Liver (tissue), 9 donors: ENCODE results near the gene DCTN1. TPM values are rescaled to one million over a fixed set of nuclear protein-coding genes. Genes with fewer than 3 reads are reported as not detected.

Experiments
- DNase-seq: peaks from one replicate; pipeline ENCODE4 v3.0.0-alpha.2; 2017; ENCODE audit warnings: low spot score
- H3K27ac ChIP-seq, 2 donors: one replicate each; pipeline ENCODE4 v1.7.0; 2013; ENCODE audit warnings: inconsistent platforms in 2 of 2, low read length in 2 of 2, control low read depth in 1 of 2, low read depth in 1 of 2, mild to moderate bottlenecking in 1 of 2
- H3K27me3 ChIP-seq, 4 donors: one replicate each; pipeline versions ENCODE4 v1.6.1 to v1.7.0; 2013; ENCODE audit warnings: low read length in 3 of 4, inconsistent platforms in 1 of 4, mild to moderate bottlenecking in 1 of 4, moderate library complexity in 1 of 4; ENCODE audit not compliant: control insufficient read depth in 4 of 4, insufficient read depth in 4 of 4
- H3K36me3 ChIP-seq, 4 donors: one replicate each; pipeline versions ENCODE4 v1.6.1 to v1.7.0; 2013; ENCODE audit warnings: low read length in 3 of 4, mild to moderate bottlenecking in 3 of 4, low read depth in 1 of 4, moderate library complexity in 1 of 4; ENCODE audit not compliant: control insufficient read depth in 4 of 4, insufficient read depth in 3 of 4
- H3K4me1 ChIP-seq, 4 donors: one replicate each; pipeline versions ENCODE4 v1.6.1 to v1.7.0; 2013; ENCODE audit warnings: low read length in 3 of 4, mild to moderate bottlenecking in 3 of 4, moderate library complexity in 1 of 4; ENCODE audit not compliant: control insufficient read depth in 4 of 4, insufficient read depth in 4 of 4
- H3K4me3 ChIP-seq, 3 donors: one replicate each; pipeline versions ENCODE4 v1.6.1 to v1.7.0; 2013; ENCODE audit warnings: low read length in 3 of 3, control low read depth in 1 of 3, low read depth in 1 of 3, mild to moderate bottlenecking in 1 of 3
- H3K9ac ChIP-seq, 2 donors: one replicate each; pipeline ENCODE4 v1.7.0; 2013; ENCODE audit warnings: low read length in 2 of 2, mild to moderate bottlenecking in 2 of 2, moderate library complexity in 2 of 2, control low read depth in 1 of 2, low read depth in 1 of 2
- H3K9me3 ChIP-seq, 4 donors: one replicate each; pipeline versions ENCODE4 v1.6.1 to v1.7.0; 2013; ENCODE audit warnings: low read length in 3 of 4; ENCODE audit not compliant: control insufficient read depth in 4 of 4
- EGR1 ChIP-seq, 2 donors: IDR thresholded peaks; 2 replicates each; pipeline ENCODE4 v1.6.1; 2016 to 2018; ENCODE audit warnings: antibody characterized with exemption in 2 of 2, low read depth in 2 of 2
- FOXA1 ChIP-seq: IDR thresholded peaks from 2 replicates; pipeline ENCODE4 v1.6.1; 2016; ENCODE audit warnings: antibody characterized with exemption
- FOXA2 ChIP-seq: IDR thresholded peaks from 2 replicates; pipeline ENCODE4 v1.6.1; 2016; ENCODE audit warnings: antibody characterized with exemption
- HNF4A ChIP-seq, 2 donors: conservative IDR thresholded peaks; 2 replicates each; pipeline ENCODE4 v1.6.1; 2016; ENCODE audit warnings: antibody characterized with exemption in 2 of 2, mild to moderate bottlenecking in 2 of 2
- JUND ChIP-seq, 2 donors: IDR thresholded peaks; 2 replicates each; pipeline ENCODE4 v1.6.1; 2016; ENCODE audit warnings: antibody characterized with exemption in 2 of 2
- NR2F2 ChIP-seq: IDR thresholded peaks from 2 replicates; pipeline ENCODE4 v1.6.1; 2016; ENCODE audit warnings: antibody characterized with exemption
- RXRA ChIP-seq, 2 donors: IDR thresholded peaks; 2 replicates each; pipeline ENCODE4 v1.6.1; 2017 to 2018; ENCODE audit warnings: antibody characterized with exemption in 2 of 2, mild to moderate bottlenecking in 1 of 2
- SP1 ChIP-seq: IDR thresholded peaks from 2 replicates; pipeline ENCODE4 v1.6.1; 2018; ENCODE audit warnings: antibody characterized with exemption, mild to moderate bottlenecking
- YY1 ChIP-seq: IDR thresholded peaks from 2 replicates; pipeline ENCODE4 v1.6.1; 2016; ENCODE audit warnings: antibody characterized with exemption, mild to moderate bottlenecking
- WGBS: extraction: QIAGEN DNeasy Blood & Tissue Kit; methylation state at CpG from one replicate; pipeline ENCODE4 v1.1.7; 2013; 5-methylcytosine and 5-hydroxymethylcytosine counted together
- polyA plus RNA-seq, 2 donors: library from polyadenylated mRNA; stranded (reverse) in 1 of 2; unstranded in 1 of 2; fragments of 200-250 nt in 1 of 2; fragments of >200 nt in 1 of 2; fragmentation: Nextera tagmentation in 1 of 2; extraction: Ambion mirVana in 1 of 2; gene quantifications; one replicate each; pipeline versions ENCODE4 v1.2.1 to v1.2.3, GENCODE V29; 2013 to 2015
- total RNA-seq, 2 donors: library from RNA; depleted of rRNA; stranded (reverse); fragments of >200 nt; gene quantifications; one replicate each; pipeline ENCODE4 v1.2.3, GENCODE V29; 2014
- TF ChIP-seq, protein P1 (sequence below): IDR thresholded peaks from 2 replicates; pipeline ENCODE4 v1.6.1; 2016; ENCODE audit warnings: antibody characterized with exemption
- TF ChIP-seq, protein P2 (sequence below): IDR thresholded peaks from 2 replicates; pipeline ENCODE4 v1.6.1; 2016; ENCODE audit warnings: antibody characterized with exemption, mild to moderate bottlenecking
- donor health status: healthy.
- donor health status: healthy.
- donor health status: healthy.
- donor health status: healthy.
- donor health status: healthy.

DCTN1 gene
- total and polyA plus RNA-seq, 4 donors = 29.7 to 40.9 (median 33.5) TPM

DNA sequence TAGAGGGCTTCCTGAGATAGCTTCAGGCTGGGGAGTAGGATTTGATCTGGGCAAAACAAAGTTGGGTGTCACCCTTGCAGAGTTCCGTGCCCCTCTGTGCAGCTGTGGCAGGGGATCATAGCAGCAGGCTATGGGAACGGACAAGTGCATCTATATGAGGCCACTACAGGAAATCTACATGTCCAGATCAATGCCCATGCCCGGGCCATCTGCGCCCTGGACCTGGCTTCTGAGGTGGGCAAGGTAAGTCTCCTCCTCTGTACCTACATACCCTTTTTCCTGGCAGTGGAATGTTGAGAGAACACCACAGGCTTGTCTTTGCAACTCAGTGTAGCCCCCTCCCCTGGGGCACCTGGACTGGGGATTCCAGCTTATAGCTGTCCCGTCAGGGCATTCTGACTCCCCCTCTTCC, 44.9 kb upstream of the DCTN1 start:
- H3K27ac ChIP-seq = no peak overlapping the region
- 92% methylated on average over 5 of the region's 5 CpGs for WGBS
- H3K4me1 ChIP-seq = peaks cover 6 to 28% (median 21%) of the 10 kb centered on the region in 4 donors
- no peak overlapping the region for H3K9ac ChIP-seq
- no peak overlapping the region for H3K4me3 ChIP-seq
- H3K27me3 ChIP-seq = no peaks in the 10 kb centered on the region
- TF ChIP-seq, protein P1, sequence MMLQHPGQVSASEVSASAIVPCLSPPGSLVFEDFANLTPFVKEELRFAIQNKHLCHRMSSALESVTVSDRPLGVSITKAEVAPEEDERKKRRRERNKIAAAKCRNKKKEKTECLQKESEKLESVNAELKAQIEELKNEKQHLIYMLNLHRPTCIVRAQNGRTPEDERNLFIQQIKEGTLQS = no peak
- TF ChIP-seq FOXA1 = no peak
- no peak for TF ChIP-seq NR2F2
- no peak for TF ChIP-seq EGR1 (IDR thresholded peaks at IDR 0.05; ENCODE audit: low read depth in 2 of 2)
- H3K36me3 ChIP-seq = peaks cover 10 to 41% (median 27%) of the 10 kb centered on the region in 4 donors
- no peak for DNase-seq
- H3K9me3 ChIP-seq = no peaks in the 10 kb centered on the region

DNA sequence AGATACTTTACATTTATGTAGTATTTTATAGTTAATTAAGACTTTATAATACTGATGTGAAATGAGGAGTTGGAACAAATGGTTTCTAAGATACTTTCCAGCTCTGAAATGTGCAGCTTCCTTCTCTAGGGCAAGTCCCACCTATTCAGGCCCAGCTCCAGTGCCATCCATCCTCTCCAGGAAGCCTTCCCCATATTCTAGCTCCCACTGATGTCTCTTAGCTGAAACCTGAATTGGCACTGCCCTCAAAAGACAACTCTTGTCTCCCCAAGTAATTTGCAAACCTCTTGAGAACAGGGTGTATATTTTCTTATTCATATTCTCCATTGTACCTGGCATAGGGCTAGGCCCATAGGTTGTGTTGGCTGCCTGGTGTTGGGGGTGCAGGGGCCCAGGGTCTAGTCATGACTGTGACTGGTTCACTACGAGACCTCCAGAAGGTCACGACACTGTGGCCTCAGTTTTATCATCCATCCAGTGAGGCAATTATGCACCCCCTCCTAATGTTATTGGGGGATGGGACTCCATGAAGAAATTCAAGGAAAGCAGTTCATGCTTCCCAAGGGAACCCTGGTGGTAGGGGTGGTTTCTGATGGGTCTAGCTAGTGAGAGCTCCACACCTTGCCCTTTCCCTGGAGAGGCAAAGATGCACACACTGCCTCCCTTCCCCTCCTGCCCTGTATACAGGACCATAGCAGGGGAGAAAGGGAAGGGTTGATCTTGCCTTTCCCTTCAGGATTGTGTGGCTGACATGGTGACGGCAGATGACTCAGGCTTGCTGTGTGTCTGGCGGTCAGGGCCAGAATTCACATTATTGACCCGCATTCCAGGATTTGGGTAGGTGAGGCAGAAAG, 44.3 kb upstream of the DCTN1 start:
- Histone ChIP-seq H3K9me3 (no peaks in the 10 kb centered on the region), H3K27ac (no peak overlapping the region), H3K36me3 (peaks cover 10 to 41% (median 27%) of the 10 kb centered on the region in 4 donors), H3K9ac (no peak overlapping the region), H3K27me3 (no peaks in the 10 kb centered on the region), H3K4me1 (peaks cover 6 to 22% (median 15%) of the 10 kb centered on the region in 4 donors), H3K4me3 (no peak overlapping the region)
- TF ChIP-seq YY1 (no peak), HNF4A (conservative IDR thresholded peaks at IDR 0.05) (no peak), FOXA2 (no peak), EGR1 (IDR thresholded peaks at IDR 0.05; ENCODE audit: low read depth in 2 of 2) (no peak), JUND (IDR thresholded peaks at IDR 0.05) (no peak), SP1 (no peak), RXRA (IDR thresholded peaks at IDR 0.05) (no peak), FOXA1 (no peak)
- TF ChIP-seq, protein P2, sequence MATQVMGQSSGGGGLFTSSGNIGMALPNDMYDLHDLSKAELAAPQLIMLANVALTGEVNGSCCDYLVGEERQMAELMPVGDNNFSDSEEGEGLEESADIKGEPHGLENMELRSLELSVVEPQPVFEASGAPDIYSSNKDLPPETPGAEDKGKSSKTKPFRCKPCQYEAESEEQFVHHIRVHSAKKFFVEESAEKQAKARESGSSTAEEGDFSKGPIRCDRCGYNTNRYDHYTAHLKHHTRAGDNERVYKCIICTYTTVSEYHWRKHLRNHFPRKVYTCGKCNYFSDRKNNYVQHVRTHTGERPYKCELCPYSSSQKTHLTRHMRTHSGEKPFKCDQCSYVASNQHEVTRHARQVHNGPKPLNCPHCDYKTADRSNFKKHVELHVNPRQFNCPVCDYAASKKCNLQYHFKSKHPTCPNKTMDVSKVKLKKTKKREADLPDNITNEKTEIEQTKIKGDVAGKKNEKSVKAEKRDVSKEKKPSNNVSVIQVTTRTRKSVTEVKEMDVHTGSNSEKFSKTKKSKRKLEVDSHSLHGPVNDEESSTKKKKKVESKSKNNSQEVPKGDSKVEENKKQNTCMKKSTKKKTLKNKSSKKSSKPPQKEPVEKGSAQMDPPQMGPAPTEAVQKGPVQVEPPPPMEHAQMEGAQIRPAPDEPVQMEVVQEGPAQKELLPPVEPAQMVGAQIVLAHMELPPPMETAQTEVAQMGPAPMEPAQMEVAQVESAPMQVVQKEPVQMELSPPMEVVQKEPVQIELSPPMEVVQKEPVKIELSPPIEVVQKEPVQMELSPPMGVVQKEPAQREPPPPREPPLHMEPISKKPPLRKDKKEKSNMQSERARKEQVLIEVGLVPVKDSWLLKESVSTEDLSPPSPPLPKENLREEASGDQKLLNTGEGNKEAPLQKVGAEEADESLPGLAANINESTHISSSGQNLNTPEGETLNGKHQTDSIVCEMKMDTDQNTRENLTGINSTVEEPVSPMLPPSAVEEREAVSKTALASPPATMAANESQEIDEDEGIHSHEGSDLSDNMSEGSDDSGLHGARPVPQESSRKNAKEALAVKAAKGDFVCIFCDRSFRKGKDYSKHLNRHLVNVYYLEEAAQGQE = no peak
- TF ChIP-seq, protein P1 = no peak
- no peak for DNase-seq
- WGBS = 72% methylated on average over 5 of the region's 5 CpGs
